Measurements from ENCODE around the gene P4HB.

Gene P4HB

GRCh38 chr17:81870981-81871386, 10.6 kb upstream of the P4HB start, which contains the start of gene ARHGDIA:
Gene ARHGDIA (minus strand): TSS chr17:81871337. CDS start chr17:81869930, 1,407 bp downstream.
- peak within 1 kb of the TSS; percentile 88 for H3K27ac ChIP-seq
- no peak for DNase-seq
- TF ChIP-seq CTCF (IDR thresholded peaks at IDR 0.05; ENCODE audit: low read depth, low read length, missing control alignments) = no peak
- peak within 1 kb of the TSS; percentile 83 for H3K4me3 ChIP-seq (ENCODE audit: low read depth, low read length)
- in situ Hi-C loops (cut with HindIII; ENCODE audit: low pct_ligation_motif_present, low sequenced_read_pairs) = no loop called here
- no peaks in the 10 kb centered on the region for H3K27me3 ChIP-seq (replicated peaks)
- H3K36me3 ChIP-seq (replicated peaks) = peaks cover 24% of the 10 kb centered on the region

GRCh38 chr17:81870131-81870980, 10.0 kb upstream of the P4HB start:
- in situ Hi-C loops (cut with HindIII; ENCODE audit: low pct_ligation_motif_present, low sequenced_read_pairs) = no loop called here
- Histone ChIP-seq H3K36me3 (replicated peaks) (peaks cover 24% of the 10 kb centered on the region), H3K4me3 (ENCODE audit: low read depth, low read length) (peak overlapping the region; percentile 83), H3K27me3 (replicated peaks) (no peaks in the 10 kb centered on the region), H3K27ac (peak overlapping the region; percentile 84)
- DNase-seq = peak; percentile 40
- TF ChIP-seq CTCF (IDR thresholded peaks at IDR 0.05; ENCODE audit: low read depth, low read length, missing control alignments) = no peak

GRCh38 chr17:81869221-81870130, 9.1 kb upstream of the P4HB start:
- in situ Hi-C loops (cut with HindIII; ENCODE audit: low pct_ligation_motif_present, low sequenced_read_pairs) = no loop called here
- Histone ChIP-seq H3K27ac (peak overlapping the region; percentile 84), H3K27me3 (replicated peaks) (no peaks in the 10 kb centered on the region), H3K4me3 (ENCODE audit: low read depth, low read length) (peak overlapping the region; percentile 83), H3K36me3 (replicated peaks) (peaks cover 24% of the 10 kb centered on the region)
- DNase-seq = peak; percentile 9
- TF ChIP-seq CTCF (IDR thresholded peaks at IDR 0.05; ENCODE audit: low read depth, low read length, missing control alignments) = peak; percentile 76

GRCh38 chr17:81868674-81869220, 8.4 kb upstream of the P4HB start:
- H3K4me3 ChIP-seq (ENCODE audit: low read depth, low read length) = peak overlapping the region; percentile 83
- TF ChIP-seq CTCF (IDR thresholded peaks at IDR 0.05; ENCODE audit: low read depth, low read length, missing control alignments) = no peak
- H3K27me3 ChIP-seq (replicated peaks) = no peaks in the 10 kb centered on the region
- H3K27ac ChIP-seq = peak overlapping the region; percentile 7
- peak; percentile 79 for DNase-seq
- H3K36me3 ChIP-seq (replicated peaks) = peaks cover 24% of the 10 kb centered on the region
- in situ Hi-C loops (cut with HindIII; ENCODE audit: low pct_ligation_motif_present, low sequenced_read_pairs) = no loop called here

- no peak overlapping the region for H3K4me3 ChIP-seq (ENCODE audit: low read depth, low read length)
- peak; percentile 2 for DNase-seq
Observed at GRCh38 chr17:81867991-81868673, 7.8 kb upstream of the P4HB start.

More at GRCh38 chr17:81867991-81868673, 7.8 kb upstream of the P4HB start:
- H3K36me3 ChIP-seq (replicated peaks) = peaks cover 24% of the 10 kb centered on the region
- in situ Hi-C loops (cut with HindIII; ENCODE audit: low pct_ligation_motif_present, low sequenced_read_pairs) = no loop called here
- TF ChIP-seq CTCF (IDR thresholded peaks at IDR 0.05; ENCODE audit: low read depth, low read length, missing control alignments) = no peak
- H3K27ac ChIP-seq = peak overlapping the region; percentile 50
- no peaks in the 10 kb centered on the region for H3K27me3 ChIP-seq (replicated peaks)
